ENCODE results near the gene CROCC2. TPM values are rescaled to one million over a fixed set of nuclear protein-coding genes. Genes with fewer than 3 reads are reported as not detected.
A peak's percentile ranks its signal among the peaks of the same experiment; 100 is the strongest.

The CROCC2 gene
- total RNA-seq, 1 donor from 2014 or later = 3.4 TPM

DNA sequence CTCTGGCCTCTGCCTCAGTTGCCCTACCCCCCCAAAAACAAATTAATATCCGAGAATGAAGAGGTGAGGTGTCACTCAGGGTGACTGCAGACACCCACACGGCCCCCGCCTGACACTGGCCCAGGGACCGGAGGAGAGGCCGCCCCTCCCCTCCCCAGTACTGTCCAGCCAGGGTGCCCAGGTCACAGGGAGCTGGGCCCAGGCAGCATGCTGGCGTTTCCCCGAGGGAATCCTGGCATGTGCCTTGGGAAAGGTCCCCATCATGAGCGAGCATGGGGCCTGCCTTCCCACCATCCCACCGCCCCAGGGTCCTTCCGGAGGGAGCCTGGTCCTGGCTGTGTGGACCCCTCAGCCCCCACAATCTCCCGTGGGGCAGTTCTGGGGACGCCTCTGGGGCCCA, 13.2 kb upstream of the CROCC2 start:
- Histone ChIP-seq H3K36me3 (no peaks in the 10 kb centered on the region), H3K4me3 (peak overlapping the region; percentile 39), H3K9me3 (no peaks in the 10 kb centered on the region), H3K4me1 (peaks cover 6% of the 10 kb centered on the region), H3K27ac (no peak overlapping the region), H3K27me3 (ENCODE audit: low read depth) (no peaks in the 10 kb centered on the region)
- intact Hi-C loops (cut with DNase I) = no loop called here
- TF ChIP-seq, protein P1, sequence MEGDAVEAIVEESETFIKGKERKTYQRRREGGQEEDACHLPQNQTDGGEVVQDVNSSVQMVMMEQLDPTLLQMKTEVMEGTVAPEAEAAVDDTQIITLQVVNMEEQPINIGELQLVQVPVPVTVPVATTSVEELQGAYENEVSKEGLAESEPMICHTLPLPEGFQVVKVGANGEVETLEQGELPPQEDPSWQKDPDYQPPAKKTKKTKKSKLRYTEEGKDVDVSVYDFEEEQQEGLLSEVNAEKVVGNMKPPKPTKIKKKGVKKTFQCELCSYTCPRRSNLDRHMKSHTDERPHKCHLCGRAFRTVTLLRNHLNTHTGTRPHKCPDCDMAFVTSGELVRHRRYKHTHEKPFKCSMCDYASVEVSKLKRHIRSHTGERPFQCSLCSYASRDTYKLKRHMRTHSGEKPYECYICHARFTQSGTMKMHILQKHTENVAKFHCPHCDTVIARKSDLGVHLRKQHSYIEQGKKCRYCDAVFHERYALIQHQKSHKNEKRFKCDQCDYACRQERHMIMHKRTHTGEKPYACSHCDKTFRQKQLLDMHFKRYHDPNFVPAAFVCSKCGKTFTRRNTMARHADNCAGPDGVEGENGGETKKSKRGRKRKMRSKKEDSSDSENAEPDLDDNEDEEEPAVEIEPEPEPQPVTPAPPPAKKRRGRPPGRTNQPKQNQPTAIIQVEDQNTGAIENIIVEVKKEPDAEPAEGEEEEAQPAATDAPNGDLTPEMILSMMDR (IDR thresholded peaks at IDR 0.05) = no peak
- no peak for DNase-seq
- no peak for ATAC-seq

DNA sequence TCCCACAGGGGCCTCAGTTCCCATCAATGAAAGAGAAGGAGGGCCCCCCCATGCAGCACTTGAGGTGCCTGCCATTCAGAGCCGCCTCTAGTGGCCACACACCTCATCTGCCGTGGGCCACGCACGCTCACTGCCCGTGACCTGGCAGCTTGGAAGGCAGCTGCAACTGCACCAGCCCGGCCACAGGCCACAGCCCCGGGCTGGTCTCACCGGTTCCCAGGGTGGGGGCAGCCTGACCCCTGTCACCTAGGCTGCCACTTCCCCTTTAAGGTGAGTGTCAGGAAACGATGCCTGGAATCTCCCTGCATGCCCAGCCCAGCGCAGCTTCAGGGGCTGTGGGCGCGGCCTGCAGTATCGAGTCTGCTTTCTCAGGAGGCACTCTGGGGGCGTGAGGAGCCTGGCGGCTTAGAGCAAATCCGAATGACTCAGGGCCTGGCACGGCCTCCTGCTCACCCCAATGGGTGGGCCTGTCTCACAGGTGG, 12.7 kb upstream of the CROCC2 start:
- TF ChIP-seq, protein P1 (IDR thresholded peaks at IDR 0.05) = no peak
- peak overlapping the region; percentile 39 for H3K4me3 ChIP-seq
- H3K36me3 ChIP-seq = no peaks in the 10 kb centered on the region
- ATAC-seq (peak; percentile 4 to 6), DNase-seq (no peak)
- H3K27me3 ChIP-seq (ENCODE audit: low read depth) = no peaks in the 10 kb centered on the region
- intact Hi-C loops (cut with DNase I) = no loop called here
- H3K9me3 ChIP-seq = no peaks in the 10 kb centered on the region
- peaks cover 11% of the 10 kb centered on the region for H3K4me1 ChIP-seq
- no peak overlapping the region for H3K27ac ChIP-seq

DNA sequence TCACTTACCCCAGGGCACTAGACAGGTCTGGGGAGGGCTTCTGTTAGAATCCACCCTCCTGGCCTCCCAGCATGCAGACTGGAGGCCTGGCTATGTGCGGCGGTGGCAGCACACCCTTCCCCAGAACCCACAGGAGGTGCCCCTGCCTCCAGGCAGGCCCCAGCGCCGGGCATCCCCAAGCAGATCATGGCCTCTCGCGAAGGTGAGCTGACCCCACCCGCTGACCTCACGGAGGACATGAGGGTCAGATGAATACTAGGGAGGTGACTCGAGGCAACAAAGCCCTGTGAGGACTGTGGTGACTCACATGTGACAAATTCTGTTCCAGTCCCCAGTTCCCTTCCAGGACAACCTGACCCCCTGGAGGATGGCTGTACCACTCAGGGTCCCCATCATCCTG, 12.1 kb upstream of the CROCC2 start:
- ATAC-seq (no peak), DNase-seq (no peak)
- peak overlapping the region; percentile 39 for H3K4me3 ChIP-seq
- TF ChIP-seq, protein P1 (IDR thresholded peaks at IDR 0.05) = no peak
- H3K27ac ChIP-seq = no peak overlapping the region
- intact Hi-C loops (cut with DNase I) = no loop called here
- no peaks in the 10 kb centered on the region for H3K27me3 ChIP-seq (ENCODE audit: low read depth)
- H3K4me1 ChIP-seq = peaks cover 17% of the 10 kb centered on the region
- H3K36me3 ChIP-seq = no peaks in the 10 kb centered on the region
- no peaks in the 10 kb centered on the region for H3K9me3 ChIP-seq

DNA sequence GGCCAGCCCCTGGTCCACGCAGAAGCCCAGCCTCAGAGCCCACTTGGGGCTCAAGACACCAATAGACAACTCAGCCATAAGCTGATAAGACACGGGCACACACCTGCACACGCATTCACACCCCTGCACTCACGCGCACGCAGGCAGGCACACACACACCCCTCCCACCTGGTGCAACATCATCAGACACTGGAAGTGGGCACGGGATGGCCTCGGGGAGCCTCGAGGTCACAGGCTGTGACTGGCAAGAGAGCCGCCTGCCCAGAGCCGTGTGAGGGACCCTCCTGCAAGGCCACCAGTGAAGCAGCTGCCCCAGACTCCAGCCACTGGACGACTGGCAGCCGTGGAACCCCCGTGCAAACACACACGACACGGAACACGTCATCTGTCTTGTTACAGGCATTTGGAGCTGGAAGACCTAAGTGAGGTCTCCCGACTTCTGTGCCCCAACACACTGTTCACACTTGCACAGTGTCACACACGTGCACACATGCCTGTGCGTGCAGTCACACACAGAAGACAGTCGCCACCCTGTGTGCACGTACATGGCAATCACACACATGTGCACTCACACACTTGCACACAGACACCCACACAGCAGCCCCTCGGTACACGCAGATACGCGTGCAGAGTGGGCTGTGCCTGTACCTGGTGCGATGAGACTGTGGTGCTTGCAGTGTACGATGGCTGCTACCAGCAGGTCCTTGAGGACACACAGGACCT, 11.1 kb upstream of the CROCC2 start:
- Histone ChIP-seq H3K4me1 (peaks cover 24% of the 10 kb centered on the region), H3K4me3 (peak overlapping the region; percentile 39), H3K9me3 (no peaks in the 10 kb centered on the region), H3K36me3 (no peaks in the 10 kb centered on the region), H3K27ac (no peak overlapping the region), H3K27me3 (ENCODE audit: low read depth) (no peaks in the 10 kb centered on the region)
- DNase-seq (no peak), ATAC-seq (no peak)
- intact Hi-C loops (cut with DNase I) = no loop called here
- TF ChIP-seq, protein P1 (IDR thresholded peaks at IDR 0.05) = no peak

DNA sequence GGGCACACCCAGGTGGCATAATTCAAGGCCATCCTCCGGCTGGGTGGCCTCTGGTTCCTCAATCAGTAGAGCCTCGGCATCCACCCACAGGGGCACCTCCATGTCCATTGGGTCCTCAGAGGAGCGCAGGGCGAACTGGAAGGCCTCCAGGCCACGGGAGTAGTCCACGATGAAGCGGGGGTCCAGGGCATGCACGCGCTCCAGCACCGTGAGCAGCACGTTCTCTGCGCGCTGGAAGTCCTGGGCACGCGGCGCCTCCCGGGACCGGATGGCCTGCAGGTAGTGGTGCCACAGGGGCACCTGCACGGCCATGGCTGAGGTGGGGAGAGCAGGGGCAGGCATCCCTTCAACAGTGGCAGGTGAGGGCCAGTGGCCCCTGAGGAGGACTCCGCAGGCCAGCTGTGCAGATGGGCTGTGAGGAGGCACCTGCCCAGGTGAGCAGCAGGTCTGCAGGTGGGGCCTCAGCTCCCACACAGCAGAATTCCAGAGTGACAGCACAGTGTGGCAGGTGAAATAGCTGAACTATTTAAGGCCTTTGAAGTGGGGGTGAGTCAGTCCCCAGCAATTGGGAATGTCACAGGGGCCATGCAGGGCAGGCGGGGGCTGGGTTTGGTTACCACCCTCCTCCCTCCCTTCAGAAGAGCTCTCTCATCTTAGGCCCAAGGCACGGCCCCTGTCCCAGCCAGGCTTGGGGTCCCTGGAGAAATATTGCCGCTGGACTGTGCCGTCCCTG, 10.3 kb upstream of the CROCC2 start, which contains the start of gene MAB21L4:
TSS of gene MAB21L4 (minus strand) at position 501 of the 733 bp plus-strand sequence. CDS start at position 342, 159 bp downstream.
- peak within 1 kb of the TSS; percentile 58 for H3K27ac ChIP-seq
- intact Hi-C loops (cut with DNase I) = no loop called here
- peak; percentile 67 to 86 for ATAC-seq
- H3K4me3 ChIP-seq = peak within 1 kb of the TSS; percentile 39
- TF ChIP-seq, protein P1 (IDR thresholded peaks at IDR 0.05) = no peak
- H3K36me3 ChIP-seq = no peaks in the 10 kb centered on the region
- peaks cover 24% of the 10 kb centered on the region for H3K4me1 ChIP-seq
- H3K9me3 ChIP-seq = no peaks in the 10 kb centered on the region
- no peak for DNase-seq
- H3K27me3 ChIP-seq (ENCODE audit: low read depth) = no peaks in the 10 kb centered on the region

Measured in lower lobe of right lung (tissue), 2 donors.